Limb (tissue), 2 donors: ENCODE results near the gene FXYD7.

ENCODE experiments used
- DNase-seq, 2 donors: peaks; one replicate each; pipeline ENCODE4 v3.0.0-alpha.2; 2016; ENCODE audit errors: extremely low spot score in 2 of 2

FXYD7 gene

GRCh38 chr19:35199481-35199880 lies 56.4 kb downstream of the FXYD7 start:
- no peak for DNase-seq

GRCh38 chr19:35202722-35203688 lies 60.0 kb downstream of the FXYD7 start:
- no peak for DNase-seq
